Measurements from ENCODE around the gene EFNA2.
A peak's percentile ranks its signal among the peaks of the same experiment; 100 is the strongest.
"Not testable (repeated sequence)": the region's sequence is repeated elsewhere in the genome, so short reads cannot be mapped to it uniquely, and the experiment has no call there.

Gene EFNA2

GRCh38 chr19:1243768-1244692 lies 41.6 kb upstream of the EFNA2 start:
- peak; percentile 93 for TF ChIP-seq CTCF (IDR thresholded peaks at IDR 0.05; ENCODE audit: low read depth, low read length, poor library complexity, severe bottlenecking)
- TF ChIP-seq EZH2phosphoT487 (IDR thresholded peaks at IDR 0.05; ENCODE audit: borderline replicate concordance, low read length) = no peak
- H3K27me3 ChIP-seq (ENCODE audit: control insufficient read depth, low read length) = peaks cover 7% of the 10 kb centered on the region
- H3F3A ChIP-seq (ENCODE audit: control insufficient read depth, insufficient read depth) = peaks cover 14% of the 10 kb centered on the region
- H3K27ac ChIP-seq (ENCODE audit: low read depth, low read length) = peak overlapping the region; percentile 57
- peaks cover 47% of the 10 kb centered on the region for H3K79me2 ChIP-seq (ENCODE audit: control insufficient read depth, low read length)
- H3K4me1 ChIP-seq (ENCODE audit: control insufficient read depth, low read length) = peaks cover 55% of the 10 kb centered on the region
- H3K36me3 ChIP-seq (ENCODE audit: control insufficient read depth, low read length) = peaks cover 35% of the 10 kb centered on the region
- no peaks in the 10 kb centered on the region for H3K9me3 ChIP-seq (ENCODE audit: control insufficient read depth, insufficient read depth, low read length)
- H3K4me3 ChIP-seq (ENCODE audit: low read length) = peak overlapping the region; percentile 72
- H3K4me2 ChIP-seq (ENCODE audit: low read length) = peak overlapping the region; percentile 99
- no peaks in the 10 kb centered on the region for H4K20me1 ChIP-seq (ENCODE audit: control insufficient read depth, insufficient read depth, low read depth, low read length)
- no peaks in the 10 kb centered on the region for H3K9me2 ChIP-seq (replicated peaks; ENCODE audit: control insufficient read depth, low read length)

GRCh38 chr19:1244693-1245451 lies 40.8 kb upstream of the EFNA2 start:
- TF ChIP-seq CTCF (IDR thresholded peaks at IDR 0.05; ENCODE audit: low read depth, low read length, poor library complexity, severe bottlenecking) (no peak), EZH2phosphoT487 (IDR thresholded peaks at IDR 0.05; ENCODE audit: borderline replicate concordance, low read length) (no peak)
- Histone ChIP-seq H3K4me3 (ENCODE audit: low read length) (peak overlapping the region; percentile 72), H4K20me1 (ENCODE audit: control insufficient read depth, insufficient read depth, low read depth, low read length) (no peaks in the 10 kb centered on the region), H3K79me2 (ENCODE audit: control insufficient read depth, low read length) (peaks cover 49% of the 10 kb centered on the region), H3K4me2 (ENCODE audit: low read length) (peak overlapping the region; percentile 99), H3K27ac (ENCODE audit: low read depth, low read length) (peak overlapping the region; percentile 57), H3F3A (ENCODE audit: control insufficient read depth, insufficient read depth) (peaks cover 11% of the 10 kb centered on the region; the same call in 1 of the 2 replicates), H3K36me3 (ENCODE audit: control insufficient read depth, low read length) (peaks cover 38% of the 10 kb centered on the region), H3K27me3 (ENCODE audit: control insufficient read depth, low read length) (no peaks in the 10 kb centered on the region), H3K9me2 (replicated peaks; ENCODE audit: control insufficient read depth, low read length) (no peaks in the 10 kb centered on the region), H3K9me3 (ENCODE audit: control insufficient read depth, insufficient read depth, low read length) (no peaks in the 10 kb centered on the region), H3K4me1 (ENCODE audit: control insufficient read depth, low read length) (peaks cover 51% of the 10 kb centered on the region)

GRCh38 chr19:1245494-1246264 lies 40.0 kb upstream of the EFNA2 start:
- H3K9me2 ChIP-seq (replicated peaks; ENCODE audit: control insufficient read depth, low read length) = no peaks in the 10 kb centered on the region
- peaks cover 11% of the 10 kb centered on the region; the same call in 1 of the 2 replicates for H3F3A ChIP-seq (ENCODE audit: control insufficient read depth, insufficient read depth)
- TF ChIP-seq CTCF (IDR thresholded peaks at IDR 0.05; ENCODE audit: low read depth, low read length, poor library complexity, severe bottlenecking) = no peak
- no peak for TF ChIP-seq EZH2phosphoT487 (IDR thresholded peaks at IDR 0.05; ENCODE audit: borderline replicate concordance, low read length)
- no peaks in the 10 kb centered on the region for H4K20me1 ChIP-seq (ENCODE audit: control insufficient read depth, insufficient read depth, low read depth, low read length)
- peaks cover 57% of the 10 kb centered on the region for H3K79me2 ChIP-seq (ENCODE audit: control insufficient read depth, low read length)
- H3K4me3 ChIP-seq (ENCODE audit: low read length) = no peak overlapping the region
- no peaks in the 10 kb centered on the region for H3K27me3 ChIP-seq (ENCODE audit: control insufficient read depth, low read length)
- peak overlapping the region; percentile 99 for H3K4me2 ChIP-seq (ENCODE audit: low read length)
- no peaks in the 10 kb centered on the region for H3K9me3 ChIP-seq (ENCODE audit: control insufficient read depth, insufficient read depth, low read length)
- peaks cover 48% of the 10 kb centered on the region for H3K4me1 ChIP-seq (ENCODE audit: control insufficient read depth, low read length)
- no peak overlapping the region for H3K27ac ChIP-seq (ENCODE audit: low read depth, low read length)
- peaks cover 41% of the 10 kb centered on the region for H3K36me3 ChIP-seq (ENCODE audit: control insufficient read depth, low read length)

GRCh38 chr19:1246265-1247087 lies 39.2 kb upstream of the EFNA2 start:
- peaks cover 12% of the 10 kb centered on the region for H3F3A ChIP-seq (ENCODE audit: control insufficient read depth, insufficient read depth)
- not testable (repeated sequence) for H3K4me2 ChIP-seq (ENCODE audit: low read length); H3K27me3 ChIP-seq (ENCODE audit: control insufficient read depth, low read length)

More at GRCh38 chr19:1246265-1247087, 39.2 kb upstream of the EFNA2 start:
- H3K9me3 ChIP-seq (ENCODE audit: control insufficient read depth, insufficient read depth, low read length); H3K4me3 ChIP-seq (ENCODE audit: low read length); H3K9me2 ChIP-seq (replicated peaks; ENCODE audit: control insufficient read depth, low read length); H4K20me1 ChIP-seq (ENCODE audit: control insufficient read depth, insufficient read depth, low read depth, low read length); H3K27ac ChIP-seq (ENCODE audit: low read depth, low read length): not testable (repeated sequence)
- Histone ChIP-seq H3K36me3 (ENCODE audit: control insufficient read depth, low read length) (peaks cover 49% of the 10 kb centered on the region), H3K4me1 (ENCODE audit: control insufficient read depth, low read length) (peaks cover 41% of the 10 kb centered on the region), H3K79me2 (ENCODE audit: control insufficient read depth, low read length) (peaks cover 59% of the 10 kb centered on the region)

Measured in DOHH2 (cell line).